ENCODE measurements around the gene OPCML. TPM values are rescaled to one million over a fixed set of nuclear protein-coding genes. Genes with fewer than 3 reads are reported as not detected.
A peak's percentile ranks its signal among the peaks of the same experiment; 100 is the strongest.

OPCML gene
- total RNA-seq, 2 experiments from 2014 or later = not detected

- no peak for ATAC-seq (ENCODE audit: low read depth)
- POLR2A ChIA-PET = no interaction called here
- Mint-ChIP-seq H3K36me3 (no peaks in the 10 kb centered on the region), H3K4me1 (no peaks in the 10 kb centered on the region), H3K4me3 (no peak overlapping the region), H3K27ac (no peak overlapping the region), H3K9me3 (no peaks in the 10 kb centered on the region), H3K27me3 (no peaks in the 10 kb centered on the region)
- DNase-seq = no peak
These were observed 351.2 kb downstream of the OPCML start for GRCh38 chr11:133181066-133181465.

GRCh38 chr11:133180201-133180600 is 352.1 kb downstream of the OPCML start:
- DNase-seq (no peak), ATAC-seq (ENCODE audit: low read depth) (no peak)
- Mint-ChIP-seq H3K4me3 (no peak overlapping the region), H3K36me3 (no peaks in the 10 kb centered on the region), H3K4me1 (no peaks in the 10 kb centered on the region), H3K9me3 (no peaks in the 10 kb centered on the region), H3K27ac (no peak overlapping the region), H3K27me3 (no peaks in the 10 kb centered on the region)
- POLR2A ChIA-PET = interaction anchor here (0.7 kb wide), 1 partner anchor 1578 kb away, joined by 4 read pairs; no protein-coding TSS in a partner anchor

GRCh38 chr11:133176748-133177147 is 355.6 kb downstream of the OPCML start:
- H3K9me3 Mint-ChIP-seq = no peaks in the 10 kb centered on the region
- H3K4me3 Mint-ChIP-seq = no peak overlapping the region
- ATAC-seq (ENCODE audit: low read depth) = no peak
- H3K36me3 Mint-ChIP-seq = no peaks in the 10 kb centered on the region
- no peaks in the 10 kb centered on the region for H3K4me1 Mint-ChIP-seq
- DNase-seq = no peak
- POLR2A ChIA-PET = no interaction called here
- no peak overlapping the region for H3K27ac Mint-ChIP-seq
- H3K27me3 Mint-ChIP-seq = no peaks in the 10 kb centered on the region

GRCh38 chr11:133175103-133175502 is 357.2 kb downstream of the OPCML start:
- Mint-ChIP-seq H3K36me3 (no peaks in the 10 kb centered on the region), H3K27me3 (no peaks in the 10 kb centered on the region), H3K9me3 (no peaks in the 10 kb centered on the region), H3K4me3 (no peak overlapping the region), H3K4me1 (no peaks in the 10 kb centered on the region), H3K27ac (no peak overlapping the region)
- POLR2A ChIA-PET = no interaction called here
- no peak for ATAC-seq (ENCODE audit: low read depth)
- no peak for DNase-seq

GRCh38 chr11:133173810-133174412 is 358.4 kb downstream of the OPCML start:
- no peak overlapping the region for H3K27ac Mint-ChIP-seq
- H3K4me1 Mint-ChIP-seq = no peaks in the 10 kb centered on the region
- ATAC-seq (ENCODE audit: low read depth) = no peak
- POLR2A ChIA-PET = no interaction called here
- no peaks in the 10 kb centered on the region for H3K27me3 Mint-ChIP-seq
- H3K4me3 Mint-ChIP-seq = no peak overlapping the region
- H3K36me3 Mint-ChIP-seq = no peaks in the 10 kb centered on the region
- no peaks in the 10 kb centered on the region for H3K9me3 Mint-ChIP-seq
- no peak for DNase-seq

GRCh38 chr11:133172349-133172748 is 360.0 kb downstream of the OPCML start:
- POLR2A ChIA-PET = no interaction called here
- H3K27ac Mint-ChIP-seq = no peak overlapping the region
- H3K27me3 Mint-ChIP-seq = no peaks in the 10 kb centered on the region
- H3K4me1 Mint-ChIP-seq = no peaks in the 10 kb centered on the region
- H3K4me3 Mint-ChIP-seq = no peak overlapping the region
- no peak for ATAC-seq (ENCODE audit: low read depth)
- H3K36me3 Mint-ChIP-seq = no peaks in the 10 kb centered on the region
- DNase-seq = no peak
- no peaks in the 10 kb centered on the region for H3K9me3 Mint-ChIP-seq

- H3K4me3 Mint-ChIP-seq = no peak overlapping the region
- H3K9me3 Mint-ChIP-seq = no peaks in the 10 kb centered on the region
- POLR2A ChIA-PET = no interaction called here
- H3K27me3 Mint-ChIP-seq = no peaks in the 10 kb centered on the region
- DNase-seq (no peak), ATAC-seq (ENCODE audit: low read depth) (no peak)
- no peaks in the 10 kb centered on the region for H3K36me3 Mint-ChIP-seq
- no peaks in the 10 kb centered on the region for H3K4me1 Mint-ChIP-seq
- H3K27ac Mint-ChIP-seq = no peak overlapping the region
These were observed 360.9 kb downstream of the OPCML start for GRCh38 chr11:133171374-133171773.

GRCh38 chr11:133168016-133168415 is 364.3 kb downstream of the OPCML start:
- POLR2A ChIA-PET = no interaction called here
- ATAC-seq (ENCODE audit: low read depth) (no peak), DNase-seq (no peak)
- H3K27me3 Mint-ChIP-seq = no peaks in the 10 kb centered on the region
- H3K27ac Mint-ChIP-seq = no peak overlapping the region
- no peaks in the 10 kb centered on the region for H3K9me3 Mint-ChIP-seq
- no peaks in the 10 kb centered on the region for H3K4me1 Mint-ChIP-seq
- no peak overlapping the region for H3K4me3 Mint-ChIP-seq
- H3K36me3 Mint-ChIP-seq = no peaks in the 10 kb centered on the region

- no peaks in the 10 kb centered on the region for H3K4me1 Mint-ChIP-seq
- no peak overlapping the region for H3K27ac Mint-ChIP-seq
- H3K27me3 Mint-ChIP-seq = no peaks in the 10 kb centered on the region
- no peak for ATAC-seq (ENCODE audit: low read depth)
- POLR2A ChIA-PET = no interaction called here
- H3K36me3 Mint-ChIP-seq = no peaks in the 10 kb centered on the region
- DNase-seq = no peak
- no peak overlapping the region for H3K4me3 Mint-ChIP-seq
- no peaks in the 10 kb centered on the region for H3K9me3 Mint-ChIP-seq
These were observed 365.6 kb downstream of the OPCML start for GRCh38 chr11:133166662-133167061.

- DNase-seq (no peak), ATAC-seq (ENCODE audit: low read depth) (no peak)
- no peak overlapping the region for H3K4me3 Mint-ChIP-seq
- no peak overlapping the region for H3K27ac Mint-ChIP-seq
- POLR2A ChIA-PET = no interaction called here
- H3K9me3 Mint-ChIP-seq = no peaks in the 10 kb centered on the region
- H3K36me3 Mint-ChIP-seq = no peaks in the 10 kb centered on the region
- H3K27me3 Mint-ChIP-seq = no peaks in the 10 kb centered on the region
- H3K4me1 Mint-ChIP-seq = no peaks in the 10 kb centered on the region
These were observed 367.3 kb downstream of the OPCML start for GRCh38 chr11:133164986-133165385.

- peak; percentile 45 for ATAC-seq (ENCODE audit: low read depth)
- Mint-ChIP-seq H3K4me3 (no peak overlapping the region), H3K27me3 (no peaks in the 10 kb centered on the region)
These were observed 368.6 kb downstream of the OPCML start for GRCh38 chr11:133163463-133164419.

GRCh38 chr11:133162227-133162626 is 370.1 kb downstream of the OPCML start:
- DNase-seq (no peak), ATAC-seq (ENCODE audit: low read depth) (no peak)
- H3K36me3 Mint-ChIP-seq = no peaks in the 10 kb centered on the region
- H3K27me3 Mint-ChIP-seq = peaks cover 3% of the 10 kb centered on the region
- no peaks in the 10 kb centered on the region for H3K4me1 Mint-ChIP-seq
- no peak overlapping the region for H3K4me3 Mint-ChIP-seq
- H3K27ac Mint-ChIP-seq = no peak overlapping the region
- POLR2A ChIA-PET = no interaction called here
- H3K9me3 Mint-ChIP-seq = no peaks in the 10 kb centered on the region

More at GRCh38 chr11:133163463-133164419, 368.6 kb downstream of the OPCML start:
- POLR2A ChIA-PET = no interaction called here
- Mint-ChIP-seq H3K36me3 (no peaks in the 10 kb centered on the region), H3K4me1 (no peaks in the 10 kb centered on the region), H3K27ac (no peak overlapping the region), H3K9me3 (no peaks in the 10 kb centered on the region)
- no peak for DNase-seq

- peaks cover 3% of the 10 kb centered on the region for H3K27me3 Mint-ChIP-seq
- no peaks in the 10 kb centered on the region for H3K36me3 Mint-ChIP-seq
- no peaks in the 10 kb centered on the region for H3K9me3 Mint-ChIP-seq
- ATAC-seq (ENCODE audit: low read depth) = no peak
- no peak for DNase-seq
- H3K27ac Mint-ChIP-seq = no peak overlapping the region
- H3K4me3 Mint-ChIP-seq = no peak overlapping the region
- POLR2A ChIA-PET = no interaction called here
- H3K4me1 Mint-ChIP-seq = no peaks in the 10 kb centered on the region
These were observed 371.5 kb downstream of the OPCML start for GRCh38 chr11:133160754-133161153.
